ENCODE data around the gene DENND2A.
"Not testable (repeated sequence)": the region's sequence is repeated elsewhere in the genome, so short reads cannot be mapped to it uniquely, and the experiment has no call there.

DENND2A gene

GRCh38 chr7:140544388-140544826 lies 96.2 kb downstream of the DENND2A start:
- DNase-seq (ENCODE audit: low read depth, low spot score) = no peak

- no peak for DNase-seq (ENCODE audit: low read depth, low spot score)
These were observed 98.4 kb downstream of the DENND2A start for GRCh38 chr7:140542228-140542603.

- DNase-seq (ENCODE audit: low read depth, low spot score) = no peak
These were observed 98.9 kb downstream of the DENND2A start for GRCh38 chr7:140541513-140542227.

GRCh38 chr7:140541176-140541512 lies 99.5 kb downstream of the DENND2A start:
- no peak for DNase-seq (ENCODE audit: low read depth, low spot score)

- DNase-seq (ENCODE audit: low read depth, low spot score) = no peak
These were observed 100.4 kb downstream of the DENND2A start for GRCh38 chr7:140540136-140540777.

- no peak for DNase-seq (ENCODE audit: low read depth, low spot score)
These were observed 101.2 kb downstream of the DENND2A start for GRCh38 chr7:140539461-140539860.

- DNase-seq (ENCODE audit: low read depth, low spot score) = no peak
These were observed 102.7 kb downstream of the DENND2A start for GRCh38 chr7:140537750-140538482.

GRCh38 chr7:140534743-140535142 lies 105.9 kb downstream of the DENND2A start:
- DNase-seq (ENCODE audit: low read depth, low spot score) = no peak

- no peak for DNase-seq (ENCODE audit: low read depth, low spot score)
These were observed 107.2 kb downstream of the DENND2A start for GRCh38 chr7:140533394-140533872.

GRCh38 chr7:140529428-140529827 lies 111.2 kb downstream of the DENND2A start:
- DNase-seq (ENCODE audit: low read depth, low spot score) = not testable (repeated sequence)

- no peak for DNase-seq (ENCODE audit: low read depth, low spot score)
These were observed 113.6 kb downstream of the DENND2A start for GRCh38 chr7:140526787-140527664.

- DNase-seq (ENCODE audit: low read depth, low spot score) = no peak
These were observed 114.4 kb downstream of the DENND2A start for GRCh38 chr7:140526214-140526613.

- no peak for DNase-seq (ENCODE audit: low read depth, low spot score)
These were observed 114.9 kb downstream of the DENND2A start for GRCh38 chr7:140525743-140526142.

GRCh38 chr7:140521421-140521820 lies 119.2 kb downstream of the DENND2A start:
- no peak for DNase-seq (ENCODE audit: low read depth, low spot score)

GRCh38 chr7:140519007-140519399 lies 121.6 kb downstream of the DENND2A start:
- DNase-seq (ENCODE audit: low read depth, low spot score) = no peak

GRCh38 chr7:140518370-140519006 lies 122.1 kb downstream of the DENND2A start:
- DNase-seq (ENCODE audit: low read depth, low spot score) = no peak

- peak; percentile 19 for DNase-seq (ENCODE audit: low read depth, low spot score)
These were observed 122.9 kb downstream of the DENND2A start for GRCh38 chr7:140517546-140518369.

- DNase-seq (ENCODE audit: low read depth, low spot score) = no peak
These were observed 128.2 kb downstream of the DENND2A start for GRCh38 chr7:140512317-140513000.

GRCh38 chr7:140509789-140510188 lies 130.8 kb downstream of the DENND2A start:
- DNase-seq (ENCODE audit: low read depth, low spot score) = no peak

- not testable (repeated sequence) for DNase-seq (ENCODE audit: low read depth, low spot score)
These were observed 133.1 kb downstream of the DENND2A start for GRCh38 chr7:140507556-140507955.

Measured in activated CD4-positive, CD25-positive, alpha-beta regulatory T cell treated with anti-CD3 and anti-CD28 coated beads, Interleukin-2, amount 50 U/mL, for 16 hours (primary cell).